Measurements from ENCODE around the gene BTBD16. TPM values are rescaled to one million over a fixed set of nuclear protein-coding genes. Genes with fewer than 3 reads are reported as not detected.

Gene BTBD16
- total and polyA plus RNA-seq, 2 of the 13 experiments (the other 11 are each of a cell fraction or from before 2014, with no cell fraction given) = 5.0 to 11.9 TPM

- ChIA-PET CTCF (ENCODE audit: low intra/inter-chr PET ratio, low total read pairs) (interaction anchor here (1.0 to 2.5 kb wide), 4 partner anchors 18 to 424 kb away, joined by 3 to 27 read pairs (median 18); no protein-coding TSS in a partner anchor), POLR2A (interaction anchor here (1.0 kb wide), 2 partner anchors 31 to 286 kb away, joined by 4 to 5 read pairs; no protein-coding TSS in a partner anchor)
- DNase-seq (ENCODE audit: low spot score) (peak; percentile 54), ATAC-seq (peak; percentile 87), FAIRE-seq (peak; percentile 73)
- in situ Hi-C loops (cut with HindIII; ENCODE audit: extremely low pct_ligation_motif_present, low pct_unique_long_range_greater_than_20kb) = loop anchor here (5.0 kb wide), 1 partner anchor 288 kb away; no protein-coding TSS in a partner anchor
- Histone ChIP-seq H3K4me1 (ENCODE audit: insufficient read depth, low read length) (peaks cover 32% of the 10 kb centered on the region), H3K4me3 (replicated peaks in 1 of 3; ENCODE audit: insufficient read depth in 1 of 3, low read depth in 2 of 3, low read length in 3 of 3) (peak overlapping the region in 1 of 3 experiments; percentile 14; a peak in 1 of 6 replicates), H3K4me2 (ENCODE audit: low read depth, low read length) (peak overlapping the region; percentile 35; the same call in 1 of the 2 replicates), H2AFZ (ENCODE audit: low read length) (peak overlapping the region; percentile 17), H3K9ac (ENCODE audit: insufficient read depth, low read depth, low read length) (no peak overlapping the region), H3K79me2 (ENCODE audit: insufficient read depth, low read length) (no peaks in the 10 kb centered on the region), H3K27me3 (ENCODE audit: control insufficient read depth in 1 of 2, insufficient read depth in 2 of 2, low read length in 2 of 2) (peaks cover 5 to 18% of the 10 kb centered on the region in 2 experiments; a peak in 4 of 5 replicates), H3K27ac (ENCODE audit: extremely low read length, insufficient read depth, low read length) (no peak overlapping the region), H4K20me1 (ENCODE audit: insufficient read depth, low read length) (no peaks in the 10 kb centered on the region), H3K9me3 (ENCODE audit: low read length) (no peaks in the 10 kb centered on the region), H3K36me3 (replicated peaks in 1 of 2; ENCODE audit: control insufficient read depth in 1 of 2, insufficient read depth in 2 of 2, low read length in 2 of 2) (no peaks in the 10 kb centered on the region)
- 12% methylated on average over 8 of the region's 9 CpGs for WGBS (ENCODE audit: low lambda C conversion rate)
- BruUV-seq (replicated peaks) = no TSS peak
- intact Hi-C loops (cut with micrococcal nuclease; ENCODE audit: unreplicated experiment) = loop anchor here (1.0 to 5.0 kb wide), 2 partner anchors 156 to 423 kb away; no protein-coding TSS in a partner anchor
- TF ChIP-seq PTBP1 (IDR thresholded peaks at IDR 0.05; ENCODE audit: low read depth, low read length, poor library complexity, severe bottlenecking) (no peak), YY1 (IDR thresholded peaks at IDR 0.05; ENCODE audit: insufficient read depth, insufficient replicate concordance, low read depth, low read length) (peak; percentile 23), ETS1 (CRISPR knock-in tag; IDR thresholded peaks at IDR 0.05) (no peak), ZNF773 (CRISPR knock-in tag; IDR thresholded peaks at IDR 0.05; ENCODE audit: borderline replicate concordance) (no peak), SAP130 (CRISPR knock-in tag; IDR thresholded peaks at IDR 0.05; ENCODE audit: low read depth) (0 out of 2 replicates have a peak, but pooled peaks have one; percentile 13), PPARG (CRISPR knock-in tag; conservative IDR thresholded peaks at IDR 0.05) (0 out of 2 replicates have a peak, but pooled peaks have one; percentile 30), MBNL3 (CRISPR knock-in tag; conservative IDR thresholded peaks at IDR 0.05) (no peak), GTF2F1 (IDR thresholded peaks at IDR 0.05; ENCODE audit: low read length) (no peak), IRF2 (CRISPR knock-in tag; IDR thresholded peaks at IDR 0.05) (0 out of 2 replicates have a peak, but pooled peaks have one; percentile 43), HHEX (CRISPR knock-in tag; IDR thresholded peaks at IDR 0.05) (no peak), THRA (CRISPR knock-in tag; IDR thresholded peaks at IDR 0.05; ENCODE audit: borderline replicate concordance) (peak; percentile 22; the same call in 1 of the 2 replicates), SKIL (CRISPR knock-in tag; IDR thresholded peaks at IDR 0.05; ENCODE audit: borderline replicate concordance) (no peak), SMC3 (IDR thresholded peaks at IDR 0.05; ENCODE audit: low read length) (peak; percentile 97), ZNF224 (CRISPR knock-in tag; IDR thresholded peaks at IDR 0.05) (no peak), ZNF343 (CRISPR knock-in tag; IDR thresholded peaks at IDR 0.05) (no peak), ZNF788 (CRISPR knock-in tag; IDR thresholded peaks at IDR 0.05; ENCODE audit: borderline replicate concordance) (peak; percentile 57; the same call in 1 of the 2 replicates), BHLHE40 (IDR thresholded peaks at IDR 0.05; ENCODE audit: low read length) (peak; percentile 51; the same call in 1 of the 2 replicates), ZNF124 (CRISPR knock-in tag; IDR thresholded peaks at IDR 0.05) (no peak), KDM2A (CRISPR knock-in tag; IDR thresholded peaks at IDR 0.05; ENCODE audit: borderline replicate concordance, low read depth) (peak; percentile 41; the same call in 1 of the 2 replicates)
Observed at GRCh38 chr10:122279725-122280141, 8.6 kb downstream of the BTBD16 start.

Measured in HepG2 (cell line).